ENCODE measurements around the gene B4GALT2. TPM values are rescaled to one million over a fixed set of nuclear protein-coding genes. Genes with fewer than 3 reads are reported as not detected.

Gene B4GALT2
- total and polyA plus RNA-seq, 2 donors (not counting 1 experiment from before 2014, with no cell fraction given) = 4.6 to 6.5 TPM

DNA sequence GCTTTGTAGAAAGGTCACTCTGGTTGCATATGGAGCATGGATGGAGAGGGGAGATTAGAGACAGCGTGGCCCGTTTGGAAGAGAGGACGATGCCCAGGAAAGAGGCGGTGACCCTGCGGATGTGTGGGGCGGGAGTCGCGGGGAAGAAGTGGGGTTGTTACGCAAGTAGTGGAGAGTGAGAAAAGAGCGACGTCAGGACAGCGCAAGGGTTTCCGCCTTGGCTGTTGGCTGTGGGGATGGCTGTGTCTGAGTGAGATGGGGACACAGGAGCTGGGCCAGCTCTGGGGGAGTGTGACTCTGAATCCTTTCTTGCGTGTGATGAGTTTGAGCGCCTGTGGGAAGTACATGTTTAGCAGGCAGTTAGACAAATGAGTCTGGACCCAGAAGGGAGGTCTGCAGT, 3.8 kb downstream of the B4GALT2 start:
- CTCF ChIA-PET = no interaction called here
- Histone ChIP-seq H3K4me3 (ENCODE audit: control extremely low read depth in 1 of 5, extremely low read depth in 1 of 5, insufficient read depth in 1 of 5, low read depth in 2 of 5, low read length in 4 of 5) (no peak overlapping the region), H3K9me3 (ENCODE audit: control extremely low read depth in 1 of 3, control insufficient read depth in 2 of 3, insufficient read depth in 1 of 3, low read length in 2 of 3) (no peaks in the 10 kb centered on the region), H2AFZ (ENCODE audit: insufficient read depth, low read depth, low read length, poor library complexity, severe bottlenecking) (no peak overlapping the region), H3K4me1 (ENCODE audit: control insufficient read depth in 2 of 2, insufficient read depth in 2 of 2, low read length in 2 of 2) (peaks cover 19 to 36% of the 10 kb centered on the region in 2 donors), H3K79me2 (ENCODE audit: control insufficient read depth, insufficient read depth, low read length) (no peaks in the 10 kb centered on the region), H4K20me1 (ENCODE audit: control insufficient read depth, insufficient read depth, low read length, poor library complexity, severe bottlenecking) (peaks cover 10% of the 10 kb centered on the region), H3K27ac (ENCODE audit: low read length in 2 of 2) (no peak overlapping the region), H3K27me3 (replicated peaks in 1 of 4; ENCODE audit: control extremely low read depth in 1 of 4, control insufficient read depth in 3 of 4, insufficient read depth in 4 of 4, low read length in 3 of 4) (no peaks in the 10 kb centered on the region), H3K9ac (ENCODE audit: low read length) (no peak overlapping the region), H3K36me3 (replicated peaks in 1 of 2; ENCODE audit: control extremely low read depth in 1 of 2, control insufficient read depth in 1 of 2, extremely low read depth in 1 of 2, insufficient read depth in 2 of 2, low read length in 1 of 2) (peaks cover 0 to 5% of the 10 kb centered on the region in 2 experiments), H3K4me2 (replicated peaks; ENCODE audit: low read depth, low read length, poor library complexity, severe bottlenecking) (no peak overlapping the region)
- H3K27me3 Mint-ChIP-seq = no peaks in the 10 kb centered on the region
- no peak overlapping the region for H3K27ac Mint-ChIP-seq
- POLR2A ChIA-PET = no interaction called here
- ATAC-seq (ENCODE audit: low read depth) = no peak
- H3K4me3 Mint-ChIP-seq = no peak overlapping the region
- peaks cover 27% of the 10 kb centered on the region for H3K4me1 Mint-ChIP-seq
- no peak for DNase-seq
- TF ChIP-seq EZH2 (IDR thresholded peaks at IDR 0.05; ENCODE audit: borderline replicate concordance, insufficient read depth, low read depth, low read length, poor library complexity, severe bottlenecking) = no peak
- TF ChIP-seq, protein P1, sequence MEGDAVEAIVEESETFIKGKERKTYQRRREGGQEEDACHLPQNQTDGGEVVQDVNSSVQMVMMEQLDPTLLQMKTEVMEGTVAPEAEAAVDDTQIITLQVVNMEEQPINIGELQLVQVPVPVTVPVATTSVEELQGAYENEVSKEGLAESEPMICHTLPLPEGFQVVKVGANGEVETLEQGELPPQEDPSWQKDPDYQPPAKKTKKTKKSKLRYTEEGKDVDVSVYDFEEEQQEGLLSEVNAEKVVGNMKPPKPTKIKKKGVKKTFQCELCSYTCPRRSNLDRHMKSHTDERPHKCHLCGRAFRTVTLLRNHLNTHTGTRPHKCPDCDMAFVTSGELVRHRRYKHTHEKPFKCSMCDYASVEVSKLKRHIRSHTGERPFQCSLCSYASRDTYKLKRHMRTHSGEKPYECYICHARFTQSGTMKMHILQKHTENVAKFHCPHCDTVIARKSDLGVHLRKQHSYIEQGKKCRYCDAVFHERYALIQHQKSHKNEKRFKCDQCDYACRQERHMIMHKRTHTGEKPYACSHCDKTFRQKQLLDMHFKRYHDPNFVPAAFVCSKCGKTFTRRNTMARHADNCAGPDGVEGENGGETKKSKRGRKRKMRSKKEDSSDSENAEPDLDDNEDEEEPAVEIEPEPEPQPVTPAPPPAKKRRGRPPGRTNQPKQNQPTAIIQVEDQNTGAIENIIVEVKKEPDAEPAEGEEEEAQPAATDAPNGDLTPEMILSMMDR (IDR thresholded peaks at IDR 0.05) = no peak
- intact Hi-C loops (cut with micrococcal nuclease) = no loop called here
- 96% methylated on average over 15 of the region's 15 CpGs for WGBS (ENCODE audit: insufficient coverage)
- no peaks in the 10 kb centered on the region for H3K9me3 Mint-ChIP-seq (ENCODE audit: insufficient read depth)

DNA sequence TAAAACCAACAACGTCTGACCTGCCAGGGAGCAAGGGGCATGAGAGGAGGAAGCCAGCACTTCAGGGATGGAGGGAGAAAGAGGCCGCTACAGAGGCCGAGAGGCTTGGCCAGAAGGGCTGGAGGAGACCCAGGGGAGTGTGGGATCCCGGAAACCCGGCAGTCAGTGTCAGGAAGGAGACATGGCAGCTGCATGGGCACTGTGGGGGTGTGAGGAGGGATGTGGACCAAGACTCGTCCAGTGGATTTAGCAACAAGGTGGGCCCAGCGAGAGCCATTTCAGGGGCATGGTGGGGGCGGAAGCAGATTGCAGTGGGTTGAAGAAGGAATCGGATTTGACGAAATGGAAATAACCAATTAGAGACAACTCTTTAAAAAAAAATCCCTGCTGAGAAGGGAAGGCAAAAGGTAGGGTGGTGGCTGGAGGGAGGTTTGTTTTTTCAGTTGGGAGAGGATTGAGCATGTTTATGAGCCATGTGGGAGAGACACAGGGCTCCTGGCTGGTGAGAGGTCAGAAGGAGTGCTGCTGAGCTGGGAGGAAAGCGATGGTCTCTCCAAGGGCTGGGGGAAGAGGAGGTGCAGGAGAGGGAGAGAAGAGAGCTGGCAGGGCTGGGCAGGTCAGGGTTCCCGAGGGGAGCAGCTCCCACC, 4.4 kb downstream of the B4GALT2 start:
- Histone ChIP-seq H3K36me3 (replicated peaks in 1 of 2; ENCODE audit: control extremely low read depth in 1 of 2, control insufficient read depth in 1 of 2, extremely low read depth in 1 of 2, insufficient read depth in 2 of 2, low read length in 1 of 2) (peaks cover 0 to under 1% of the 10 kb centered on the region in 2 experiments), H3K27me3 (replicated peaks in 1 of 4; ENCODE audit: control extremely low read depth in 1 of 4, control insufficient read depth in 3 of 4, insufficient read depth in 4 of 4, low read length in 3 of 4) (no peaks in the 10 kb centered on the region), H3K4me3 (ENCODE audit: control extremely low read depth in 1 of 5, extremely low read depth in 1 of 5, insufficient read depth in 1 of 5, low read depth in 2 of 5, low read length in 4 of 5) (no peak overlapping the region), H3K79me2 (ENCODE audit: control insufficient read depth, insufficient read depth, low read length) (no peaks in the 10 kb centered on the region), H2AFZ (ENCODE audit: insufficient read depth, low read depth, low read length, poor library complexity, severe bottlenecking) (no peak overlapping the region), H3K9me3 (ENCODE audit: control extremely low read depth in 1 of 3, control insufficient read depth in 2 of 3, insufficient read depth in 1 of 3, low read length in 2 of 3) (no peaks in the 10 kb centered on the region), H3K4me1 (ENCODE audit: control insufficient read depth in 2 of 2, insufficient read depth in 2 of 2, low read length in 2 of 2) (peaks cover 18 to 30% of the 10 kb centered on the region in 2 donors), H3K4me2 (replicated peaks; ENCODE audit: low read depth, low read length, poor library complexity, severe bottlenecking) (no peak overlapping the region), H4K20me1 (ENCODE audit: control insufficient read depth, insufficient read depth, low read length, poor library complexity, severe bottlenecking) (peaks cover 4% of the 10 kb centered on the region), H3K27ac (ENCODE audit: low read length in 2 of 2) (no peak overlapping the region), H3K9ac (ENCODE audit: low read length) (no peak overlapping the region)
- TF ChIP-seq, protein P1 (IDR thresholded peaks at IDR 0.05) = no peak
- no peak for TF ChIP-seq EZH2 (IDR thresholded peaks at IDR 0.05; ENCODE audit: borderline replicate concordance, insufficient read depth, low read depth, low read length, poor library complexity, severe bottlenecking)
- H3K27ac Mint-ChIP-seq = no peak overlapping the region
- peaks cover 23% of the 10 kb centered on the region for H3K4me1 Mint-ChIP-seq
- ATAC-seq (ENCODE audit: low read depth) (no peak), DNase-seq (no peak)
- WGBS (ENCODE audit: insufficient coverage) = 98% methylated on average over 7 of the region's 12 CpGs
- ChIA-PET POLR2A (no interaction called here), CTCF (no interaction called here)
- intact Hi-C loops (cut with micrococcal nuclease) = no loop called here
- no peaks in the 10 kb centered on the region for H3K9me3 Mint-ChIP-seq (ENCODE audit: insufficient read depth)
- no peaks in the 10 kb centered on the region for H3K27me3 Mint-ChIP-seq
- no peak overlapping the region for H3K4me3 Mint-ChIP-seq
